Measurements from ENCODE around the gene TMPRSS11A. TPM values are rescaled to one million over a fixed set of nuclear protein-coding genes. Genes with fewer than 3 reads are reported as not detected.
A peak's percentile ranks its signal among the peaks of the same experiment; 100 is the strongest.

Gene TMPRSS11A
- total and polyA plus RNA-seq, 8 donors = 0.73 to 17.5 TPM; not detected in 6

DNA sequence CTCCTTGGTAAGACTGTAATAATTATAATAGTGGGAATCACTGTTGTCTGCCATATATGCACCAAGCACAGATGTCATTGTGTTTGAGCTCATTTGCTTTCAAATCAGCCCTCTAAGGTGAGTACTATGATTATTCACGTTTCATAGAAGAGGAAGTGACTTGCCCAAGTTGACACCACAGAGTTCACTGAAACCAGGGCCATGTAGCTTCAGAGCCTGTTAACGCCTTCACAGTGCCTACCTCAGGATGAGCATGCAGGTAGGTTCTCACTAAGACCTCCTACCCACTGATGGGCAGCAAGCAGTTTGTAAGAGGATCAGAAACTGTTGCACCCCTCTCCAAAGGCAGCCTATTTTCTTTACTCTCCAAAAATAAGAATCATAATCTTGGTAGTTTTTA is 27.4 kb downstream of the TMPRSS11A start:
- Histone ChIP-seq H3K4me3 (no peak overlapping the region), H3K4me1 (peaks cover 0 to 3% (median 0%) of the 10 kb centered on the region in 4 donors), H3K36me3 (no peaks in the 10 kb centered on the region), H3K27ac (no peak overlapping the region), H3K9me3 (peaks cover 0 to 9% (median 4%) of the 10 kb centered on the region in 4 donors), H3K27me3 (no peaks in the 10 kb centered on the region)
- WGBS, 5 donors = 38 to 67% (median 50%) methylated on average over 2 of the region's 2 CpGs
- intact Hi-C loops (cut with DNase I; ENCODE audit: low total_unique reads) = no loop called here
- DNase-seq = no peak
- no peak for TF ChIP-seq POLR2A (IDR thresholded peaks at IDR 0.05)
- TF ChIP-seq EP300 (IDR thresholded peaks at IDR 0.05) = no peak
- TF ChIP-seq POLR2AphosphoS5 (IDR thresholded peaks at IDR 0.05) = no peak
- TF ChIP-seq, protein P1, sequence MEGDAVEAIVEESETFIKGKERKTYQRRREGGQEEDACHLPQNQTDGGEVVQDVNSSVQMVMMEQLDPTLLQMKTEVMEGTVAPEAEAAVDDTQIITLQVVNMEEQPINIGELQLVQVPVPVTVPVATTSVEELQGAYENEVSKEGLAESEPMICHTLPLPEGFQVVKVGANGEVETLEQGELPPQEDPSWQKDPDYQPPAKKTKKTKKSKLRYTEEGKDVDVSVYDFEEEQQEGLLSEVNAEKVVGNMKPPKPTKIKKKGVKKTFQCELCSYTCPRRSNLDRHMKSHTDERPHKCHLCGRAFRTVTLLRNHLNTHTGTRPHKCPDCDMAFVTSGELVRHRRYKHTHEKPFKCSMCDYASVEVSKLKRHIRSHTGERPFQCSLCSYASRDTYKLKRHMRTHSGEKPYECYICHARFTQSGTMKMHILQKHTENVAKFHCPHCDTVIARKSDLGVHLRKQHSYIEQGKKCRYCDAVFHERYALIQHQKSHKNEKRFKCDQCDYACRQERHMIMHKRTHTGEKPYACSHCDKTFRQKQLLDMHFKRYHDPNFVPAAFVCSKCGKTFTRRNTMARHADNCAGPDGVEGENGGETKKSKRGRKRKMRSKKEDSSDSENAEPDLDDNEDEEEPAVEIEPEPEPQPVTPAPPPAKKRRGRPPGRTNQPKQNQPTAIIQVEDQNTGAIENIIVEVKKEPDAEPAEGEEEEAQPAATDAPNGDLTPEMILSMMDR (IDR thresholded peaks at IDR 0.05) = no peak

DNA sequence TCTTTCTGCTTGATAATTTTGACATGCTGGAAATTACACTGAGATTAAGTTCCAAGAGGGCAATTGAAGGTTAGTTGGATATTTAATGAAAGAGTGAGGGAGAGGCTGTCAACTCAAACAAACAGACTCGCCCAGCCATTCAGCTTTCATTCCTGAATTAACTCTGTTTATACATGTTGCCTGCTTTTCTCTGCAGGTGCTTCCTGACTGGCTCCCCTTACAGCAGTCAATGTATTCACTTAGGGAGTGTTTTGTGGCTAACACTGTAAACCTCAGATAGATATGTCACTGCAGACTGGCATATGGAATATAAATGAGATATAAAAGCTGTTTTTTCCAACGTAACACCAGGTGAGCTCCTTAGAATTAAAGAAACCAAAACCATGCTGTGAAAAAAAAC is 28.7 kb downstream of the TMPRSS11A start:
- peak in 1 of 2 donors; percentile 70 for DNase-seq
- TF ChIP-seq EP300 (IDR thresholded peaks at IDR 0.05) (no peak), POLR2A (IDR thresholded peaks at IDR 0.05) (no peak), POLR2AphosphoS5 (IDR thresholded peaks at IDR 0.05) (no peak)
- TF ChIP-seq, protein P1 (IDR thresholded peaks at IDR 0.05) = no peak
- WGBS, 5 donors = 2 to 11% (median 4%) methylated on average over 2 of the region's 2 CpGs
- Histone ChIP-seq H3K27ac (no peak overlapping the region), H3K27me3 (no peaks in the 10 kb centered on the region), H3K36me3 (no peaks in the 10 kb centered on the region), H3K4me3 (no peak overlapping the region), H3K4me1 (peaks cover 0 to 3% (median 0%) of the 10 kb centered on the region in 4 donors), H3K9me3 (peaks cover 0 to 8% (median 3%) of the 10 kb centered on the region in 4 donors)
- intact Hi-C loops (cut with DNase I; ENCODE audit: low total_unique reads) = no loop called here

DNA sequence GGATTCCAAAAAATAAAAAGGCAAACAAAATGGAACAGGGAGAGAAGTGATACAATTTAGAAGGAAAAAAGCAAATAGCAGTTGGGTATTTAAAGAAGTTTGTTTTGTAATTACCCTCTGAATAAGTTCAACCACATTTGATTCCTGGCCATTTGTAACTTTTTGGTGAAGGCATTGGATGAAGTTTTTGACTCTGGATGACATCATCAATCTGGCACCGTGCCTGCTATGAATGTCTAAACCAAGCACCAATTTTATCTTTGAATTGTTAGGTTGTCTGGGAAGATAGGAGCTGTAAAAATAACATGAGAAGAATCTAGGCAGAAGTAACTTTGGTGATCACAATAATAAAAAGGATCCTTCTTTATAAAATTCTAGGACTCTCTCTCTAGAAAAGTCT is 29.5 kb downstream of the TMPRSS11A start:
- intact Hi-C loops (cut with DNase I; ENCODE audit: low total_unique reads) = no loop called here
- Histone ChIP-seq H3K27me3 (no peaks in the 10 kb centered on the region), H3K9me3 (peaks cover 0 to 7% (median 3%) of the 10 kb centered on the region in 4 donors), H3K27ac (no peak overlapping the region), H3K4me3 (no peak overlapping the region), H3K4me1 (peaks cover 0 to 3% (median 0%) of the 10 kb centered on the region in 4 donors), H3K36me3 (no peaks in the 10 kb centered on the region)
- 24 to 54% (median 32%) methylated on average over 1 of the region's 1 CpG for WGBS, 5 donors
- no peak for DNase-seq
- TF ChIP-seq EP300 (IDR thresholded peaks at IDR 0.05) (no peak), POLR2A (IDR thresholded peaks at IDR 0.05) (no peak), POLR2AphosphoS5 (IDR thresholded peaks at IDR 0.05) (no peak)
- TF ChIP-seq, protein P1 (IDR thresholded peaks at IDR 0.05) = no peak

DNA sequence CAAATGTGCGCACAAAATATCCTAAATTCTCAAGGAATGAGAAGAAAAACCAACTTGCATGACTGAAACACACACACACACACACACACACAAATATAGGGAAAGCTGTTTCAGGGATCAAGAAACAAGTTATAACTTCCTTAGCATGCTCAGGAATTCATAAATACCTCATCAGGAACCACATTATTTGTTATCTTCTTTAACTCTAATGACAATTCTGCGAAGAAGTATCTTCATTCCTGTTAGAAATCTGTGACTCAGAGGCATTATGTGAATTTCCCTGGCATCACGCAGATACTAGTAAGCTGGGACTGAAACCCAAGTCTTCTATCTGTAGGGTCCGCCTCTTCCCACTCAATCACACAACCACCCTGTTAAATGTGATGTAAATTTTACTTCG is 30.3 kb downstream of the TMPRSS11A start:
- DNase-seq = no peak
- no peaks in the 10 kb centered on the region for H3K36me3 ChIP-seq
- TF ChIP-seq POLR2AphosphoS5 (IDR thresholded peaks at IDR 0.05) = no peak
- intact Hi-C loops (cut with DNase I; ENCODE audit: low total_unique reads) = no loop called here
- peaks cover 0 to 7% (median 0%) of the 10 kb centered on the region in 4 donors for H3K9me3 ChIP-seq
- no peak overlapping the region for H3K4me3 ChIP-seq
- no peaks in the 10 kb centered on the region for H3K27me3 ChIP-seq
- peaks cover 0 to 3% (median 0%) of the 10 kb centered on the region in 4 donors for H3K4me1 ChIP-seq
- H3K27ac ChIP-seq = no peak overlapping the region
- WGBS, 5 donors = 86 to 89% (median 87%) methylated on average over 5 of the region's 5 CpGs

DNA sequence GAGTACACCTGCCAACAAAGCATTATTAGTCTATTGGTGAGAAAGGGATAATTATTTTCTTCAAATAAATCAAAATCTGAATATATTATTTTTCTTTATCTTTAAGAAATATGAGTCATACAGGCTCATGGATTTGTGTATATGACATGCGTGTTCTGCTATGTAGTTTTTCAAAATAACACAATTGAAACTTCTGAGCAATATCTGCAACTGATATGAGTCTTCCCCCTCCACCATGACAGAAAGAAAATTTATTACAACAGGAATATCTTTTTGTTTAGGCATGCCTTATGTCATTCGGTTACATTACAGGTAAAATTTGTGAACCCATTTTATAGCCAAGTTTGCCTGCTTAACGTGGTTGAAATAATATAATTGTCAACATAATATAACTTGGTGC is 32.0 kb downstream of the TMPRSS11A start:
- DNase-seq = no peak

More for the DNA sequence above, 32.0 kb downstream of the TMPRSS11A start:
- H3K4me3 ChIP-seq = no peak overlapping the region
- intact Hi-C loops (cut with DNase I; ENCODE audit: low total_unique reads) = no loop called here
- peaks cover 0 to 5% (median 0%) of the 10 kb centered on the region in 4 donors for H3K9me3 ChIP-seq
- WGBS, 5 donors = 82 to 94% (median 87%) methylated on average over 3 of the region's 3 CpGs
- H3K27me3 ChIP-seq = no peaks in the 10 kb centered on the region
- H3K4me1 ChIP-seq = peaks cover 0 to 3% (median 0%) of the 10 kb centered on the region in 4 donors
- H3K27ac ChIP-seq = no peak overlapping the region
- H3K36me3 ChIP-seq = no peaks in the 10 kb centered on the region
- TF ChIP-seq POLR2AphosphoS5 (IDR thresholded peaks at IDR 0.05) (no peak), POLR2A (IDR thresholded peaks at IDR 0.05) (no peak), EP300 (IDR thresholded peaks at IDR 0.05) (no peak)
- TF ChIP-seq, protein P1 (IDR thresholded peaks at IDR 0.05) = no peak
